Endodermal cell (in vitro differentiated cells): ENCODE results near the gene ST3GAL3. TPM values are rescaled to one million over a fixed set of nuclear protein-coding genes. Genes with fewer than 3 reads are reported as not detected.
A peak's percentile ranks its signal among the peaks of the same experiment; 100 is the strongest.

Experiments
- DNase-seq: peaks from one replicate; pipeline ENCODE4 v3.0.0-alpha.2; 2017
- H3K27ac ChIP-seq: 2 replicates; pipeline ENCODE4 v1.5.1; 2013; ENCODE audit warnings: mild to moderate bottlenecking, low read depth, low read length, moderate library complexity
- H3K27me3 ChIP-seq: 2 replicates; pipeline ENCODE4 v1.6.1; 2013; ENCODE audit warnings: mild to moderate bottlenecking, low read length, moderate library complexity; ENCODE audit not compliant: insufficient read depth, control insufficient read depth, poor library complexity, severe bottlenecking
- H3K36me3 ChIP-seq: 2 replicates; pipeline ENCODE4 v1.7.0; 2013; ENCODE audit warnings: mild to moderate bottlenecking, low read length, moderate library complexity; ENCODE audit not compliant: control insufficient read depth, insufficient read depth
- H3K4me1 ChIP-seq: one replicate; pipeline ENCODE4 v1.7.0; 2013; ENCODE audit warnings: low read length; ENCODE audit not compliant: control insufficient read depth, insufficient read depth
- H3K4me3 ChIP-seq: 2 replicates; pipeline ENCODE4 v1.5.1; 2013; ENCODE audit warnings: mild to moderate bottlenecking, low read length, moderate library complexity
- H3K9ac ChIP-seq: 2 replicates; pipeline ENCODE4 v1.6.1; 2013; ENCODE audit warnings: mild to moderate bottlenecking, low read length, moderate library complexity; ENCODE audit not compliant: poor library complexity, severe bottlenecking; ENCODE audit errors: extremely low read depth
- H3K9me3 ChIP-seq: 2 replicates; pipeline ENCODE4 v1.6.1; 2013; ENCODE audit warnings: mild to moderate bottlenecking, low read length, moderate library complexity; ENCODE audit not compliant: control insufficient read depth
- H3K27ac Mint-ChIP-seq: 2 replicates; pipeline ENCODE4 v1.8.0; 2020; ENCODE audit warnings: mixed read lengths
- H3K27me3 Mint-ChIP-seq: 2 replicates; pipeline ENCODE4 v1.8.0; 2021; ENCODE audit warnings: mild to moderate bottlenecking, mixed read lengths; ENCODE audit not compliant: insufficient read depth
- H3K36me3 Mint-ChIP-seq: 2 replicates; pipeline ENCODE4 v1.8.0; 2020; ENCODE audit warnings: low read depth, mixed read lengths
- H3K4me1 Mint-ChIP-seq: 2 replicates; pipeline ENCODE4 v1.8.0; 2020; ENCODE audit warnings: mixed read lengths
- H3K4me3 Mint-ChIP-seq: 2 replicates; pipeline ENCODE4 v1.8.0; 2020; ENCODE audit warnings: mild to moderate bottlenecking, moderate library complexity, mixed read lengths
- H3K9me3 Mint-ChIP-seq: 2 replicates; pipeline ENCODE4 v1.8.0; 2020; ENCODE audit warnings: mild to moderate bottlenecking, mixed read lengths
- CTCF ChIP-seq: fragments of 200-600 bp; sonication (generic); conservative IDR thresholded peaks from 2 replicates; pipeline ENCODE4 v1.5.0; 2021; ENCODE audit warnings: antibody characterized with exemption, mild to moderate bottlenecking
- WGBS, 2 experiments: methylation state at CpG; one replicate each; pipeline versions ENCODE4 v1.1.5 to v1.1.7; 2013; ENCODE audit warnings: missing lambda C conversion rate in 2 of 2, mixed read lengths in 1 of 2; ENCODE audit not compliant: insufficient coverage in 1 of 2, insufficient read length in 1 of 2; 5-methylcytosine and 5-hydroxymethylcytosine counted together
- total RNA-seq, 2 donors: library from RNA; stranded (reverse); fragmentation: NEBNext Ultra II Directional in 1 of 2; extraction: Animal tissue kit (Norgen Biotek cat#: 25700) in 1 of 2; gene quantifications; 2 replicates in 1 of 2; 3 replicates in 1 of 2; pipeline ENCODE4 v1.2.1, GENCODE V29; 2021

ST3GAL3 gene
- total RNA-seq, 2 donors from 2014 or later: 15.5 to 15.9 TPM

- Mint-ChIP-seq H3K4me1 (peaks cover 24% of the 10 kb centered on the region), H3K4me3 (no peak overlapping the region), H3K27ac (no peak overlapping the region), H3K9me3 (no peaks in the 10 kb centered on the region), H3K36me3 (no peaks in the 10 kb centered on the region), H3K27me3 (no peaks in the 10 kb centered on the region)
- H3K27me3 ChIP-seq: no peaks in the 10 kb centered on the region
- no peak overlapping the region for H3K4me3 ChIP-seq
- DNase-seq: no peak
- 93 to 100% methylated on average over 3 of the region's 4 CpGs for WGBS, 2 experiments
- H3K4me1 ChIP-seq: no peaks in the 10 kb centered on the region
- no peak overlapping the region for H3K27ac ChIP-seq
- H3K9me3 ChIP-seq: no peaks in the 10 kb centered on the region
- no peak overlapping the region for H3K9ac ChIP-seq
- no peaks in the 10 kb centered on the region for H3K36me3 ChIP-seq
- TF ChIP-seq CTCF: no peak
These were observed 175.4 kb downstream of the ST3GAL3 start for GRCh38 chr1:43882763-43883162.

GRCh38 chr1:43883321-43883720 is 176.0 kb downstream of the ST3GAL3 start:
- Mint-ChIP-seq H3K36me3 (no peaks in the 10 kb centered on the region), H3K27me3 (no peaks in the 10 kb centered on the region), H3K9me3 (no peaks in the 10 kb centered on the region), H3K4me3 (no peak overlapping the region), H3K27ac (no peak overlapping the region), H3K4me1 (peaks cover 24% of the 10 kb centered on the region)
- WGBS, 2 experiments: 88 to 96% methylated on average over 2 to 4 of the region's 4 CpGs
- Histone ChIP-seq H3K4me3 (no peak overlapping the region), H3K36me3 (no peaks in the 10 kb centered on the region), H3K9me3 (no peaks in the 10 kb centered on the region), H3K27ac (no peak overlapping the region), H3K4me1 (no peaks in the 10 kb centered on the region), H3K9ac (no peak overlapping the region), H3K27me3 (no peaks in the 10 kb centered on the region)
- no peak for TF ChIP-seq CTCF
- no peak for DNase-seq

GRCh38 chr1:43885279-43885801 is 178.0 kb downstream of the ST3GAL3 start:
- no peaks in the 10 kb centered on the region for H3K4me1 ChIP-seq
- H3K27ac ChIP-seq: peak overlapping the region; percentile 24
- H3K27me3 ChIP-seq: no peaks in the 10 kb centered on the region
- Mint-ChIP-seq H3K9me3 (no peaks in the 10 kb centered on the region), H3K27ac (peak overlapping the region; percentile 53), H3K36me3 (no peaks in the 10 kb centered on the region), H3K4me3 (no peak overlapping the region), H3K27me3 (no peaks in the 10 kb centered on the region), H3K4me1 (peaks cover 24% of the 10 kb centered on the region)
- H3K4me3 ChIP-seq: no peak overlapping the region
- whole genome bisulfite sequencing, 2 experiments: 61 to 67% methylated on average over 6 to 12 of the region's 12 CpGs
- TF ChIP-seq CTCF: no peak
- H3K9me3 ChIP-seq: no peaks in the 10 kb centered on the region
- H3K9ac ChIP-seq: no peak overlapping the region
- no peaks in the 10 kb centered on the region for H3K36me3 ChIP-seq
- DNase-seq: peak; percentile 85
